Stimulated activated CD8-positive, alpha-beta memory T cell treated with anti-CD3 and anti-CD28 coated beads, Interleukin-7, amount 100 ng/mL, for 1 hour (primary cell): ENCODE results near the gene RNF167.

Source experiments
- DNase-seq, 2 donors: peaks; one replicate each; pipeline ENCODE4 v3.0.0-alpha.2; 2020; ENCODE audit warnings: low read depth in 2 of 2

Gene RNF167

GRCh38 chr17:4938688-4939545 lies 1.2 kb upstream of the RNF167 start:
- DNase-seq, result no peak

GRCh38 chr17:4939546-4939795 lies 597 bp upstream of the RNF167 start:
- no peak for DNase-seq

DNA sequence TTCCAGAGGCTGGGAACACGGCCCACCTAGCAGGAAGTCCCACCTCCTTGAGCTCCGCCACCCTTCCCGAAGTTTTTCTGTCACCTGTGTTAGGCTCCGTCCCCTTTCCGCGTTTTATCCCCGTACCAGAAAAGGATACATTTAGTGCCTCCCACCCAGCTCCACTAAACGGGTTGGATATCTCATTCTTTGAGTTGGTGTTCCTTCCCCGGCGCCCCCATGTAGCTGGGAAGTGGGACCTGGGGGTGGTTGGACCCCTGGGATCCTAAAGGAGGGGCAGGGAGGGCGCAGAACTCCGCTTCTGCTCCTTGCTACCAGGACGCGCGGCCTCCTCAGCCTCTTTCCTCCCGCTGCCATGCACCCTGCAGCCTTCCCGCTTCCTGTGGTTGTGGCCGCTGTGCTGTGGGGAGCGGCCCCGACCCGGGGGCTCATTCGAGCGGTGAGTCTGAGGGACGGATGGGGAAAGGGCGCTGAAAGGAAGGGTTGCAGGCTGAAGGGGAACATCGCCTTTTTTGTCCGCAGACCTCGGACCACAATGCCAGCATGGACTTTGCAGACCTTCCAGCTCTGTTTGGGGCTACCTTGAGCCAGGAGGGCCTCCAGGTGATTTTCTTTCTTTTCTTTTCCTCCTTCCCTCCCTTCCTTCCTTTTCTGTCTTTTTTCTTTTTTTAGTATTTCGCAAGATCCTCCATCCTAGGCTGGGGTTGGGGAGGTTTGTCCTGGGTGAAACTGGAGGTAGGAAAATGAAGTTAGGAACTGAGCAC lies 669 bp downstream of the RNF167 start:
- no peak for DNase-seq

GRCh38 chr17:4941319-4941610 lies 1.2 kb downstream of the RNF167 start:
- DNase-seq, result no peak

DNA sequence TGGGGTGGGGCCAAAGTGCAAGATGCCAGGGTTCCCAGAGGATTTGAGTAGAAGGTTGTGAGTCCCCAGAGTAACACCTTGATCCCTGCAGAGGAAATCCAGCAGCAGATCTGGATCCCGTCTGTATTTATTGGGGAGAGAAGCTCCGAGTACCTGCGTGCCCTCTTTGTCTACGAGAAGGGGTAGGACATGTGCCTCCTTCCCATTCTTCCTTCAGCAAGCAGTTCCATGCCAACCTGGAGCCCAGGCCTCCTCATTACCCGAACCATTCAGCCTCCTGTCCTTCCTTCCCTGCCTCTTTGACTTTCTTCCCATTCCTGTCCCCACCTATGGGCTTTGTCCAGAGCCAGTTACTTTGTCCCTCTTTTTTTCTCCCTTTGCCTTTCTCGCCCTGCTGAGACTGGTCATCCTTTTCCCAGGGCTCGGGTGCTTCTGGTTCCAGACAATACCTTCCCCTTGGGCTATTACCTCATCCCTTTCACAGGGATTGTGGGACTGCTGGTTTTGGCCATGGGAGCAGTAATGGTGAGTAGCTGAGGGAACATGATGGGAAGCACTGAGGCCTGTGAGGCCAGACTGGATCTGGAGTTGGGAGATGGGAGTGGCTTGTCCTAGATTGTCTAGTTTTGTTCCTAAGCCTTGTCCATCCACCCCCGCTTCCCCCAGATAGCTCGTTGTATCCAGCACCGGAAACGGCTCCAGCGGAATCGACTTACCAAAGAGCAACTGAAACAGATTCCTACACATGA lies 2.9 kb downstream of the RNF167 start:
- DNase-seq, result no peak

- no peak for DNase-seq
Observed at GRCh38 chr17:4944163-4944553, 4.1 kb downstream of the RNF167 start.

GRCh38 chr17:4944554-4945175 lies 4.6 kb downstream of the RNF167 start:
- DNase-seq, result no peak

DNA sequence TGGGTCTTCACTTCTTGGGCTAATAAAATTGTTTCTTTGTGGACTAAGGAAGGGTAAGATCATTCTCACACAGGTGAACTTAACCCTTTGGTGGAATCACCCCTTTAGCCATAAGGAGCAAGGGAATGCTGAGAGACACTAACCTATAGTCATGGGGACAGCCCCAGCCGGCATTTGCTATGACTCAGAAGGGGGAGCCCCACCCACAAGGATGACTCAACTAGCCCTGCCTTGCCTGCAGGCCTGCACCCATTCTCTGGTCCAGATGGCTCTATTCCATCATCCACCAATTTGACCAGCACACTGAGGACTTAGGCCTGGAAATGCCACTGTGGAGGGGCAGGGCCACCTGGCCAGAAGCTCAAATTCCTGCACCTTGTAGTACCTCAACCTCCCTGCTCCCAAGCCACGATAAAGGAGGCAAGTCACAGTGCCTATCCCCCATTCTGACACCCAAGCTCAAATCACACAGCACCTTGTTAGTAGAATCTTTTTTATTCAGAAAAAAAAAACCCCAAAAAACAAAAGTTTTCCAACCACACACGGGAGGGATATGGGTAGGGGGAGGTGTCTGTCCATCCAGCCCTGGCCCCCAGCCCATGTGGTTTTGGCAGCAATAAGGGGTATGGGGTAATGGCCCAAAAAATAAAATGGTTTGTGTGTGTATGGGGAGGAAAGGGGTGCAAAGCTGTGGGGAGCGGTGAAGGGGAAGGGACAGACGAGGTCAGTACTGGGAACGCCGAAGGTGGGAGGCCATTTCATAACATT lies 5.3 kb downstream of the RNF167 start:
- peak in 1 of 2 donors; percentile 62 for DNase-seq

- DNase-seq, result no peak
Observed at GRCh38 chr17:4945944-4946280, 5.8 kb downstream of the RNF167 start.

DNA sequence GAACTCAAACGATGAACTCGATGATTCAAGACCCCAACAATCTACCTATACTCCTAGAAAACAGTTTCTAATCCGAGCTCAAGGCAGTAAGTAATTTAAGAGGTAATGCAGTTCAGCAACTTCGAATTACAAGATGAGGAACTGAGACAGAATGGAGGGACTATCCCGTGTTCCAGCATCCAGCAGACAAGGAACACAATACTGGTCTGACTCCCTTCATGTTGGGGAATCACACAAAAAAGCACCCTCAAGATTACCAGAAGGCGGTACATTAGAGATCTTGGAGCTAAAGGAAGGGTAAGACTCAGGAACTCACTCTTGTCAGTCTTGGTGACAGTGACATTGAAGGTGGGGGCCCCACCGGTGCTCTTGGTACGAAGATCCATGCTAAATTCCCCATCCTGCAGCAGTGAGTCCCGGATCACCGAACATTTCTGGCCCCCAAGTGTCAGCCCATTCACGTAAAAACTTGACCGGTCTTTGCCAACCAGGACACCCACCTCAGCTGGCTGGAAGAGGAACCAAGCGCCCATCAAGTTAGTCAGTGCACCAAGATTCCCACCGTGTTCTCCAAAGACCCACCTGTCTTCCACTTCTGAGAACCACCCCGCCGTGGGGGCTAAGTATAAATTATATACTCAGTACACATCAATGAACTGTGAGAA lies 6.4 kb downstream of the RNF167 start:
- DNase-seq, result no peak

DNA sequence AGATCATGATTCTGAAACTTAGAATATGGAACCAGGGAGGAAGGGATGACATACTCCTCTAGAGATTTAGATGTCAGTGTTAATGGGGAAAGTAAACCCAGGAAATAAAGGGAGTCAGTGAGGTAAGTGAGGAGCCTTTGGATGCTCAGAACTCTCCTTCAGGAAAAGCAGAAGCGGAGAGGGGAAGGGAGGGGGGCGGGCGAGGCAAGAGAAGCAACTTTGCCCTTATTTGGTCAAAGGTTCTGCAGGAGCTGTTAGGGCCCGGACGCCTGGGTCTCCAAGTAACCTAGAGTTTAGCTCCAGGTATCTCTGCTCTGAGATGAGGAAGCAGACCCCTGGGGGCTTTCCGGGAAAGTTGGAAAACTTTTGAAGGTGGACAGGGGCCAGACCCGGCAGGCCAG lies 6.9 kb downstream of the RNF167 start:
- no peak for DNase-seq

- no peak for DNase-seq
Observed at GRCh38 chr17:4947411-4948165, 7.5 kb downstream of the RNF167 start.

- peak; percentile 77 to 81 for DNase-seq
Observed at GRCh38 chr17:4948166-4948930, 8.3 kb downstream of the RNF167 start, which contains the start of gene PFN1. PFN1 (minus strand) TSS chr17:4948530; CDS start chr17:4948394, 136 bp downstream.

DNA sequence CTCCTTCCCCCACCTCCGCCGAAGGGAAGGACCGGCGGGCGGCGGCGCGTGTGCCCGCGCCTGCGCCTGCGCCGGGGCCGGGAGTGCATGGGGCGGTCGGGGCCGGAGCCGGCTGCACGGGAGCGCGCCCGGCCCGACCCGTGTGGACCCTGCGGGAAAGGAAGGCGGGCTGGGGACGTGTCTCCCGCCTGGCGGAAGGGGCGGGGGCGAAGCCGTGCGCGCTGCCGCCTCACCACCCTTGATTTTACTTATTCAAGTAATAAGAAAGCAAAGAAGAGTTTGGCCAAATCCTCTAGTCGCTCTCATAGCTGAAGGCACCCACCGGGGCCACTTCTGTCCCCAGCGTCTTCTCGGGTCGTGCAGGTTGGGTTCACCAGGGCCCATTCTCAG lies 8.9 kb downstream of the RNF167 start:
- no peak for DNase-seq

DNA sequence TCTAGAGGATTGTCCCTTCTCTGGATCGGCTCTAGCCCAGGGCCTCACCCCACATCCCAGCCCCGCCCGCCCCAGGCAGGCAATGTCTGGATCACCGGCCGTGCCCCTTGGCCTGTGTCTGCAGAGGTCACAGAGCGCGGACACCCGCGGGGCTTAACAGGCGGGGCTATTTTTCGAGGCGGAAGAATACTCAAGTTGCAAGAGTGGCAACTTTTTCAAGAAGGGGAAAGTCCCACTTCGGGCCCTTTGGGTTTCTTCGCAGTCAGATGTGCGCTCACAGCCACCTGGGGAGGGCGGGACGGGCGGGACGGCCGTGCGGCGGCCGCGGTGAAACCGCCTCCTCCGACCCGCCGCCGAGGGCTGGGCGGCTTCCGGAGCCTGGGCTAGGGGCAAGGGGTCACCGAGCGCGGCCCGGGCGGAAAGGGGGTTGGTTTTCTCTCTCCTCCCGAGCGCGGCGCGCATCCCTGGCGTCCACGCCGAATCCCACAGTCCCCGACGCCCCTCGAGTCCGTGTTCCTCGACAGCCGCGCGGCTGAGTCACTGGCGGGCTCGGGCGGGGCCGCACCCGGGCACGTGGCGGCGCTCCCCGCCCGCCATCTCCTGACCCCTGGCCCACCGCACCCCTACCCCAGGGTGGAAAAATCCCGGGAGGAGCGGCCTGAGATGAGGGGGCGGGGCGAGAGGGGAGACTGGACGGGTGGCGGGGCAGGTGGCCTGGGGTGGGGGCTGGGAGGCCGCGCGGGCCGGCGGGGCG lies 9.4 kb downstream of the RNF167 start:
- DNase-seq, result no peak

- DNase-seq, result no peak
Observed at GRCh38 chr17:4950075-4950745, 10.1 kb downstream of the RNF167 start.

DNA sequence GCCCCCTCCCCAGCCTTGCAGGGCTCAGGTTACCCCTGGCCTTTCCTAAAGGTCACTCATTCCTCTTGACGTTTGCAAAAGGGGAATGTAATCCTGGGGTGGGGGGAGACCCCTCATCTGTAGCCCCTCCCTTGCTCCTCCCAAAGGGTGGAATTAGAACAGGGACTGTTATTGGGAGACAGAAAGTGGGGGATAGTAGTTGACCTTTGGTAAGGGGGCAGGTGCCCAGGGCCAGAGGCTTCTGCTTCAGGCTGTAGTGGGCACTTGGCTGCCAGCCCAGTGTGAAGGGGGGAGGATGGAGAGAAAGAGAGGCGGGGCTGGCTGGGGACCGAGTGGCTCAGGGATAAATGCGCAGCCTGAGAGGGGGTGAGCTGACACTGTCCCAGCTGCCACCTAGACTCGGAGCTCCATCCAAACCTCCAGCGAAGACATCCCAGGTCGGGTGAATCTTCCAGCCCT lies 10.7 kb downstream of the RNF167 start, which contains the start of gene ENO3:
Gene ENO3, plus strand, starts transcription at position 374 of the 459 bp plus-strand sequence. CDS start 711 bp downstream, outside the sequence.
- no peak for DNase-seq

GRCh38 chr17:4951486-4951885 lies 11.4 kb downstream of the RNF167 start:
- no peak for DNase-seq
